ENCODE measurements around the gene ABCA3. TPM values are rescaled to one million over a fixed set of nuclear protein-coding genes. Genes with fewer than 3 reads are reported as not detected.

Gene ABCA3
- total and polyA plus RNA-seq, 4 donors, result 197 to 607 (median 411) TPM

- Histone ChIP-seq H3K27ac (ENCODE audit: low read depth in 1 of 2, low read length in 1 of 2) (no peak overlapping the region), H3K9me3 (ENCODE audit: control insufficient read depth in 4 of 4, insufficient read depth in 3 of 4, low read length in 3 of 4) (no peaks in the 10 kb centered on the region), H3K4me3 (no peak overlapping the region), H3K4me1 (ENCODE audit: control insufficient read depth in 5 of 5, insufficient read depth in 5 of 5, low read length in 5 of 5) (no peaks in the 10 kb centered on the region), H3K27me3 (ENCODE audit: control insufficient read depth in 3 of 3, insufficient read depth in 3 of 3, low read length in 2 of 3) (peaks cover 0 to 3% (median 0%) of the 10 kb centered on the region in 3 donors), H3K9ac (ENCODE audit: insufficient read depth in 1 of 2, low read length in 2 of 2) (no peak overlapping the region), H3K36me3 (ENCODE audit: control insufficient read depth in 4 of 4, insufficient read depth in 4 of 4, low read length in 4 of 4) (no peaks in the 10 kb centered on the region)
- 46 to 83% methylated on average over 1 of the region's 1 CpG for whole genome bisulfite sequencing, 2 donors
- no peak for ATAC-seq (ENCODE audit: insufficient read depth, low FRiP score)
- no peak for DNase-seq
- TF ChIP-seq CTCF (IDR thresholded peaks at IDR 0.05; ENCODE audit: control extremely low read depth, extremely low read depth), result no peak
These were observed 43.0 kb upstream of the ABCA3 start for GRCh38 chr16:2383501-2383900.

- DNase-seq (no peak), ATAC-seq (ENCODE audit: insufficient read depth, low FRiP score) (no peak)
- TF ChIP-seq CTCF (IDR thresholded peaks at IDR 0.05; ENCODE audit: control extremely low read depth, extremely low read depth), result no peak
These were observed 34.1 kb upstream of the ABCA3 start for GRCh38 chr16:2374644-2375043.

GRCh38 chr16:2373176-2373575 lies 32.6 kb upstream of the ABCA3 start:
- no peak overlapping the region for H3K9ac ChIP-seq (ENCODE audit: insufficient read depth in 1 of 2, low read length in 2 of 2)
- H3K36me3 ChIP-seq (ENCODE audit: control insufficient read depth in 4 of 4, insufficient read depth in 4 of 4, low read length in 4 of 4), result no peaks in the 10 kb centered on the region
- TF ChIP-seq CTCF (IDR thresholded peaks at IDR 0.05; ENCODE audit: control extremely low read depth, extremely low read depth), result no peak
- no peak overlapping the region for H3K27ac ChIP-seq (ENCODE audit: low read depth in 1 of 2, low read length in 1 of 2)
- ATAC-seq (ENCODE audit: insufficient read depth, low FRiP score), result no peak
- H3K27me3 ChIP-seq (ENCODE audit: control insufficient read depth in 3 of 3, insufficient read depth in 3 of 3, low read length in 2 of 3), result peaks cover 0 to 3% (median 0%) of the 10 kb centered on the region in 3 donors
- no peak for DNase-seq
- H3K4me1 ChIP-seq (ENCODE audit: control insufficient read depth in 5 of 5, insufficient read depth in 5 of 5, low read length in 5 of 5), result no peaks in the 10 kb centered on the region
- H3K4me3 ChIP-seq, result no peak overlapping the region
- H3K9me3 ChIP-seq (ENCODE audit: control insufficient read depth in 4 of 4, insufficient read depth in 3 of 4, low read length in 3 of 4), result no peaks in the 10 kb centered on the region
- 75 to 90% methylated on average over 4 of the region's 4 CpGs for WGBS, 2 donors

More at GRCh38 chr16:2374644-2375043, 34.1 kb upstream of the ABCA3 start:
- Histone ChIP-seq H3K4me3 (no peak overlapping the region), H3K27me3 (ENCODE audit: control insufficient read depth in 3 of 3, insufficient read depth in 3 of 3, low read length in 2 of 3) (peaks cover 0 to 6% (median 0%) of the 10 kb centered on the region in 3 donors), H3K4me1 (ENCODE audit: control insufficient read depth in 5 of 5, insufficient read depth in 5 of 5, low read length in 5 of 5) (no peaks in the 10 kb centered on the region), H3K9me3 (ENCODE audit: control insufficient read depth in 4 of 4, insufficient read depth in 3 of 4, low read length in 3 of 4) (no peaks in the 10 kb centered on the region), H3K36me3 (ENCODE audit: control insufficient read depth in 4 of 4, insufficient read depth in 4 of 4, low read length in 4 of 4) (no peaks in the 10 kb centered on the region), H3K27ac (ENCODE audit: low read depth in 1 of 2, low read length in 1 of 2) (no peak overlapping the region), H3K9ac (ENCODE audit: insufficient read depth in 1 of 2, low read length in 2 of 2) (no peak overlapping the region)
- WGBS, 2 donors, result 54 to 67% methylated on average over 3 of the region's 3 CpGs

GRCh38 chr16:2372684-2373083 lies 32.2 kb upstream of the ABCA3 start:
- DNase-seq (no peak), ATAC-seq (ENCODE audit: insufficient read depth, low FRiP score) (no peak)
- peaks cover 0 to 3% (median 0%) of the 10 kb centered on the region in 3 donors for H3K27me3 ChIP-seq (ENCODE audit: control insufficient read depth in 3 of 3, insufficient read depth in 3 of 3, low read length in 2 of 3)
- H3K9me3 ChIP-seq (ENCODE audit: control insufficient read depth in 4 of 4, insufficient read depth in 3 of 4, low read length in 3 of 4), result no peaks in the 10 kb centered on the region
- H3K36me3 ChIP-seq (ENCODE audit: control insufficient read depth in 4 of 4, insufficient read depth in 4 of 4, low read length in 4 of 4), result no peaks in the 10 kb centered on the region
- 81 to 82% methylated on average over 4 of the region's 4 CpGs for WGBS, 2 donors
- no peak for TF ChIP-seq CTCF (IDR thresholded peaks at IDR 0.05; ENCODE audit: control extremely low read depth, extremely low read depth)
- H3K4me1 ChIP-seq (ENCODE audit: control insufficient read depth in 5 of 5, insufficient read depth in 5 of 5, low read length in 5 of 5), result no peaks in the 10 kb centered on the region
- H3K9ac ChIP-seq (ENCODE audit: insufficient read depth in 1 of 2, low read length in 2 of 2), result no peak overlapping the region
- no peak overlapping the region for H3K4me3 ChIP-seq
- no peak overlapping the region for H3K27ac ChIP-seq (ENCODE audit: low read depth in 1 of 2, low read length in 1 of 2)

Measured in lung (tissue), 12 donors.